GM19238 (cell line): ENCODE measurements around the gene KCTD13.
"Not testable (repeated sequence)": the region's sequence is repeated elsewhere in the genome, so short reads cannot be mapped to it uniquely, and the experiment has no call there.

ENCODE experiments used
- DNase-seq: peaks from one replicate; pipeline ENCODE4 v3.0.0; 2011; ENCODE audit warnings: low spot score; ENCODE audit not compliant: insufficient read length

KCTD13 gene

GRCh38 chr16:29878172-29878571 lies 47.9 kb downstream of the KCTD13 start:
- DNase-seq: no peak

- no peak for DNase-seq
Observed at GRCh38 chr16:29877266-29877961, 48.6 kb downstream of the KCTD13 start.

DNA sequence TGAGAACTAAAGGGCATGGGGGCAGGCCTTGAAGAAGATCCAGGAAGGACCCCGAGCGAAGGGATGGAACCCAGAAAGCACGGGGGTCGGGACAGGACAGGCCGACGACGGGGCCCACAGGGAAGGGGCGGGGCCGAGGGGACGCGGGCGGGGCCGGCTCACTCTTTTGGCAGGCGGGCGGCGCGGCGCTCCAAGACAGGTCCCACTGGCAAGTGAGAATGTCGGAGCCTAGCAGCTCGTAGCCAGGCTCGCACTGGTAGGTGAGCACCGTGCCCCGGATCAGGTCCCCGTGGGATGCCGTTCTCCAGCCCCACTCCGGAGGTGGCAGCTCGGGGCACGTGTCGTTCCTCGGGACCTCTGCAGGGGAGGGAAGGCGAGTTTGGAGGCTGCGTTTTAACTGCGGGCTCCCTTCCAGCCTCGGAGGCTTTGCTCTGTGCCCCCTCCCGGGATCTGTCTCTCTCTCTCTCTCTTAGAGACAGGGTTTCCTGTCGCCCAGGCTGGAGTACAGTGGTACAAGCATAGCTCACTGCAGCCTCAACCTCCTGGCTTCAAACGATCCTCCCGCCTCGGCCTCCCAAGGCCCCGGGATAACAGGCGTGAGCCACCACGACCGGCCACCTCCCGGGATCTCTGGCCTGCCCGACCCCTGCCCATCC lies 49.3 kb downstream of the KCTD13 start:
- no peak for DNase-seq

DNA sequence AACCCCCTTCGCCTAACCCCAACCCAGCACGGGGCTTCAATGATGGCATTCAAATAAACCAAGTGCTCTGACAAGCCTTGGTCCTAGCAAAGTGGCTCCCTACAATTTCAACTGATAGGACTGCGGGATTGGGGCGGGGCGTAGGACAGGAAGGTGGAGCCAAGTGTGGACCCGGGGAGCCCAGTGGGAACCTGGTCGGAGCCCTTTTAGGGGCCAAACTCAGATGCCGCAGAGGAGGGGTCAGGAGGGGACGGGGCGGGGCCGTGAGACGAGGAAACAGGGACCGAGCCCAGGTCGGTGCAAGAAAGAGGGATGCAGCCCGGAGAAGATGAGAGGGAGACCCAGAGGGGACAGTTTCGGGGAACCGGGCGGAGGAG lies 49.8 kb downstream of the KCTD13 start:
- no peak for DNase-seq

- DNase-seq: no peak
Observed at GRCh38 chr16:29875206-29875605, 50.8 kb downstream of the KCTD13 start.

DNA sequence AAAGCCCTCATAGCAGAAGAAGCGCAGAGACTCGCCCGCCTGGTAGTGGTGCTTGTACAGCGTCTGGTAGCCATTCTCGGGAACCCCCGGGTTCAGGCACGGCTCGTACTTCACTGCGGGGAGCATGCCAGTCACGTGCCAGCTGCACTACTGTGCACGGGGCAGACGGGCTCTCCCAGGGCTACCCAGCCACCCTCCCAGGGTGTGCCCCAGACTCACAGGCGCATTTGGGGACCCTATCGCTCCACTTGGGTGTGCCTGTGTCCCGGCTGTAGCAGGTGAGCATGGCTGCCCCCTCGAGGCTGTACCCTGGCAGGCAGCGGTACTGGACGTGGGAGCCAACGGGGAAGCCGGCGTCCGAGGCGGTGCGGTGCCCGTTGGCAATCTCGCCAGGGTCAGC lies 52.7 kb downstream of the KCTD13 start:
- no peak for DNase-seq

DNA sequence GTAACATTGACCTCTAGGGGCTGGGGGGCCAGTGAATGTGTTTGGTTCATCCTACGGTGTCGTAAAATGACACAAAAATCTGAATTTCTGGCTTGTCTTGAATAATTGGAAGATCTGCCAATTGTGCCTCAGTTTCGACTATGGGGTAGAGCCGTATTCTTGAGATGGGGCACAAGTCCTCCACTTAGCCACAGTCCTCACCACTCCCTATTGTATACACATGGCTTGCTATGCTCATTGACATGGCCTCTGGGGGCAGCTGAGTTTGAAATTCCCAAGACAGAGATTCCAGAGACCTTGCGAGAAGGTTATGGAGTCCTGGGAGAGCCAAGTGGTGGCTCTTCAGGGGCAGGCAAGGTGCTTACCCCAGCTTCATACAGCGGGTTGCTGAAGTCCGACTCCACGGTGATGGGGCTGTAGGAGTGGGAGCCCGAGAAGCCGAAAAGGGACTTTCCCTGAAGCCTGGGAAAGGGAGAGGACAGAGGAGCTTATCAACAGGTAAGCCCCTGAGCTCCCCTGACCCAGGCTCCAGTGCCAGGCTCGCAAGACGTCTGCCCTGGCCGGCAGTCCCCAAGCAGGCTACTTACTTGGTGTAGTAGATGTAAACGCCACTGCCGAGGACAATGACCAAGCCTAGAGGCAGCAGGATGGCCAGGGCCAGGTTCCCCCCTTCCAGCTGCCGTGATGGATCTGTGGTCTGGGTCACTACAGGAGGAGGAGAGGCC lies 54.0 kb downstream of the KCTD13 start:
- DNase-seq: no peak

DNA sequence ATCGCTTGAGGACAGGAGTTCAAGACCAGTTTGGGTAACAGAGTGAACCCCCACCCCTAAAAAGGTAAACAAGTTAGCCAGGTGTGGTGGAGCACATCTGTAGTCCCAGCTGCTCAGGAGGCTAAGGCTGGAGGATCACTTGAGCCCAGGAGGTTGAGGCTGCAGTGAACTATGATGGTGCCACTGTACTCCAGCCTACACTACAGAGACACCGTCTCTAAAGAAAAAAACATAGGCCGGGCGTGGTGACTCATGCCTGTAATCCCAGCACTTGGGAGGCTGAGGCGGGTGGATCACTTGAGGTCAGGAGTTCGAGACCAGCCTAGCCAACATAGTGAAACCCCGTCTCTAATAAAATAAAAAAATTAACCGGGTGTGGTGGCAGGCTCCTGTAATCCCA lies 57.0 kb downstream of the KCTD13 start:
- not testable (repeated sequence) for DNase-seq

DNA sequence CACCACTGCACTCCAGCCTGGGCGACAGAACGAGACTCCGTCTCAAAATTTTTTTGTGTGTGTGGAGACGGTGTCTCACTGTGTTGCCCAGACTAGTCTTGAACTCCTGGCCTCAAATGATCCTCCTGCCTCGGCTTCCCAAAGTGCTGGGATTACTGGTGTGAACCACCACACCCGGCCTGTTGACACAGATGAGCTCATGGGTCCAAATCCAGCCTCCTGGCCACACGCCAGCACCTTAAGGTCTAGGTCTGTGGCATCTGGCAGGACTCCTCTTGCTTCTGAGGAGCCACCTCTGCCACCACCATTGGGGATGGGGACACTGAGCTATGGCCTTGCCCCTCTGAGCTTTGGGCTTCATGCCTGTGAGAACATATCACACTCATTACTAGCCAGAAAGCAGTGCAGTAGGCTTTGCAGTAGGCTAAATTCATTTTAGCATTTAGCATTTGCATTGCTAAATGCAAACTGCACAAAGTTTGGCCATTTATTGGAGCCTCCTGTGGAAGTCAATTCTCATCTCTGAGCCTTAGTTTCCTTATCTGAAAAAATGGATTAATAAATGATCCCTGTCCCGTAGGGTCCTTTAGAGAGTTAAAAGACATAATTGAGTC lies 57.5 kb downstream of the KCTD13 start:
- no peak for DNase-seq

DNA sequence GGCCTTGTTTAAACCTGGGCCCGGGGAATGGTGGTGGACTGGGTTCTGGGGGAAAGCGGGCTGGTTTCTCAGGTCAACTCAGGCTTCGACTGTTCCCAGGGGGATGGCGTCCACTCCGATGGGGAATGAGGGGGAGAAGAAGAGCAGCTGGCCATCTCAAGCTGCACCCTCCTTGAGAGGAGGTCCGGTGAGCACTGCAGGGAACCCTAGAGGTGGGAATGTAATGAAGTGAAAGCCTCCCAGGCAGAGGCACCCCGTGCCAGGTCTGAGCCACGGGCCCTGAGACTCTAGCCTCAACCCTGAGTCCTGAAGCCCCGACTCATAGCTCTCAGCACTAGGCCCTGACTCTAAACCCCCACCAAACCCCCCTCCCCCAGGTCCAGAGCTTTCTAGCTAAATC lies 61.8 kb downstream of the KCTD13 start:
- DNase-seq: no peak

DNA sequence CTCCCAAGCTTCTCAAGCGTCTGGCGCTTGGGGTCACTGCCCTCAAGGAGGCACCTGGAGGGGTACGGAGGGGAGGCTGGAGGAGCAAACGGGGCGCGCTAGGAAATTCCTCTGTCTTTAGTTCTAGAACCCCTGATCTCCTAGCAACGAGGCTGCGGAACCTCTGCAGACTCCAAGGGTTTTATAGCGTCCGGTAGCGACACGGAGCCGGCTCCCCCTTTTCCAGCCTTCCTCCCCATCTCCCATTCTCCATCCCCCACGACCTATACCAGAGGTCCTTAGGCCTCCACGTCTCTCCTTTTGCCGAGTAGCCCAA lies 62.4 kb downstream of the KCTD13 start:
- no peak for DNase-seq

DNA sequence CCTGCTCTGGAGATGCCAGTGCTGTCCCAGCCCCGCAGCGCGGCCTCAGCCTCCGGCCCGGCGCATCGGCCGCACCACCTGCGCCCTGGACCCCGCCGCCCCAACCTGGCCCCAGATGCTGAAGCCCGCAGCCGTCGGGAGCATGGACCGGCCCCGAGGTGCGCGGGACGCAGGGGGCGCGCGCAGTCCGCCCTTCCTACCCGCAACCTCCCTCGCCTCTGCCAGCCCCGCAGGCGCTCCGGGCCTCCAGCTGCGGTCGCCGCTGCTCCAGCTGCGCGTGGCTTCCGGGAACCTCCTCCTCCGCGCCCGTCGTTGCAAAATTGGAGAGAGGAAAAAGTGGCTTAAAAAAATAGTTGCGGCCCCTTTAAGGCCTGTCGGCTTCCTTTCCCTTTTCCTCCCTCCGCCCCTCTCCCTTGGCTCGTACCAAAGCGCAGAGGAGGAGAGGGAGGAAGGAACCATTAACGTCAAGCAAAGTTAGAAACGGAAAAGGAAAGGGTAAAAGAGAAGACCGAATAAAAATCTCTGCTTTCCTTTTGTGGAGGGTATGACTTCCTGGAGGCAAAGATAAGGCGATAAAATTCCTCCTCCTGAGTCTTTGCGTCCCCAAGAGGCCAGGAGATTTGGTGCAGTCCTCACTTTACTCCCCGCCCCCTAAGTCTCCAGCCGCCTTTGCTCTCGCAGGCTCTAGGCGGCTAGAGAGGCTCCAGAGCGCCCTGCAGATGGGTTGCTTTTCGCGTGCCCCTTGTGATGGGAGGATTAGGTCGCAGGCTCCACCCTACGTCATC lies 63.0 kb downstream of the KCTD13 start, which contains the start of gene CDIPT:
CDIPT (minus strand) TSS at position 343 of the 785 bp plus-strand sequence. CDS start 369 bp downstream, outside the sequence.
- peak; percentile 91 for DNase-seq

GRCh38 chr16:29862383-29862883 lies 63.6 kb downstream of the KCTD13 start:
- no peak for DNase-seq

DNA sequence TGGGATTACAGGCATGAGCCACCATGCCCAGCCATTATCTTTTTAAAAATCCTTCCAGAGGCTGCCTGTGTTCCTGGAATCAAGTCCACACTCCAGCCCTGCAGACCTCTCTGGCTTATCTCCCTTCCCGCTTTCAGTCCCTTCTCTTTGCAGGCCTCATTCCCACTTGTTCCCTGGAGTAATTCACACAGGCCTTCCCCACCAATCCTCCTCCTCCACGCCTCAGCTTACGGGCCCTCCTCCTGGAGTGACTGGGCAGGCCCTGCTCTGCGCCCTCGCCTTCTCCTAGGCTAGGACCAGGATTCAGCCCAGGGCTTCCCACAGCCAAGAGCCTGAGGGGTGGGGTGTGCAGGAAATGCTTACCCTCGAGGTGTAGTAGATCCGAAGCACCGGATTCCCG lies 65.8 kb downstream of the KCTD13 start:
- no peak for DNase-seq

DNA sequence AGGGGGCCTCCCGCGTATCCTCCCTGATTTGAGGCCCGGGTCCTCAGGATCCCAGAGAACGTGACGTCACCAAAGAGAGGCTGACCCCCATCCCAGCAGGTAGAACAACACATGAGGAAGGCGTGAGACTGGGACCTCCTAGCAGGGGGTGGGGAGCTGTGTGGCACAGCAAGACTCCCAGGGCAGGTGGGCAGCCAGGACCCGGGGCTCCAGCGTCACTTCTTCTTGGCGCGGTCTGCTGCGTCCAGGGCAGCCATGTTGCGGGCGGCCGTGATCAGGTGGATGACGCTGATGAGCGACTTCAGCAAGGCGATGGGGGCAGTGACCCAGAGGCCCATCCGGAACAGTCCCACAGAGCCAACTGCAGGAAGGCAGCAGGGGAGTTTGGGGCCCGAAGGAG lies 67.1 kb downstream of the KCTD13 start:
- no peak for DNase-seq

DNA sequence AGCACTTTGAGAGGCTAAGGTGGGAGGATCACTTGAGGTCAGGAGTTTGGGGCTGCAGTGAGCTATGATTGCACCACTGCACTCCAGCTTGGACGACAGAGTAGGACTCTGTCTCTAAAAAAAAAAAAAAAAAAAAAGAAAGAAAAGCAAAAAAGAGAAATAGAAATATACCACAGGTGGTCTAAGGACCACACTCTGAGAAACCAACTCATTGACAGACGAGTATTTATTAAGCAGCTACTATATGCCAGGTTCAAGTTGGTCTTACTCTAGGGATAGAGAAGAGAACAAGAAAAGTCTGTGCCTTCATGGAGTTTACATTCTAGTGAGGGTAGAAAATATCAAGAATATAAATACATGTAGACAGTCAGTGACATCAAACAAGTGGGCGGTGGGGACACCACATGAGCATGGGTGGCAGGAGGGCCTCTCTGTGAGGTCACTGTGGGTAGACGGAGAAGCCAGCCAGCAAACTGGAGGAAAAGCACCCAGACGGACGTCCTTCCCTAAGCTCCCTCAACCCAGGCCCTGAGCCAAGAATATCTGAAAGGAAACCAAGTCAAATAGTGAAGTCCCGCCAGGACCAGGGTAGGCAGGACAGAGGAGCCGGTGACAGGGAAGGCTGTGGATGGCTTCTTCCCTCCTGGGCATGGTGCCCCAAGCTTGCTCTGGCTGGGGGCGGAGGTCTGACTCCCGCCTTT lies 67.7 kb downstream of the KCTD13 start:
- DNase-seq: no peak

GRCh38 chr16:29857133-29857760 lies 68.8 kb downstream of the KCTD13 start:
- DNase-seq: no peak
